ENCODE data around the gene FAM90A1. TPM values are rescaled to one million over a fixed set of nuclear protein-coding genes. Genes with fewer than 3 reads are reported as not detected.
"Not testable (repeated sequence)": the region's sequence is repeated elsewhere in the genome, so short reads cannot be mapped to it uniquely, and the experiment has no call there.

FAM90A1 gene
- total RNA-seq, 1 experiment from 2014 or later, result 0.35 TPM

DNA sequence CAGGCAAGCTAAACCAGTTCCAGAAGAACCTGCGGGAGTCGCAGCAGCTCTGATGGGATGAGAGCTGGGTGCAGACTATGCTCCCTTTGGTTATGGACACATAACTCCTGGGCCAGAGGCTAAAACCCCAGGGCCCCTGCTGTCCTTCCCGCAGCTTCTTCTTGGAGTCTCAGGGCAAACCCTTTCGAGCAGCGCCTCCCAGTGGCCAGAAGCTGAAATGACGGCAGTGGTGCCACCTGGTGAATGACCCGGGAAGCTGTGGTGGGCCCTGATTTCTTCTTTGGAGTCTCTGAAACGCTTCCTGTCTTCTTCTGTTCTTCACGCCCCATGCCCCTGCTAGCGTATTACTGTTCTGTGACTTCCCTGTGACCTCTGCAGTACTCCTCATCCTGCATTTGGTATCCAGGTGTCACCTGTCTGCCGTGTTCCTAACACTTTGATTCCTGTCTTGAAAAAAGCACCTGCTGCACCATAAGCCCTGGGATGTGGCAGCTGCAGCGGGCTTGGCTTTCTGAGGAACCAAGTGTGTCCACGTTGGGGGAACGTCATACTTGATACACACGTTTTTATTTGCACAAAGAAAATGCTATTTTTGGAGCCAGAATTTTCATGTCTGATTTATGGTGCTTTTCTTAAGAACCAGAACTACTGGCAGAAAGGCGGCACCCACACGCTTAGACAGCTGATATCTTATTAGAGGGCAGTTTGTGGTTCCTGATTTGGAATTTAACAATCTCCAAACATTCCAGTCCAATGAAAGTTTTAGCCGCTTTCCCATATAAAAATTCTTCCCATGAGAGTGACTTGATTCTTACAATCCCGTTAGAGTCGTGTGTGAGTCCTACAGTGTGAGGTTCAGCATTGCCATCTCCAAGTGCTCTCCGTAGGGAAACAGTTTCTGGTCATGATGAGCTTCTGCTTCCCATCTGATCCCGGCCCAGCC is 4.5 kb upstream of the FAM90A1 start:
- not testable (repeated sequence) for H3K9me3 Mint-ChIP-seq; H3K27me3 Mint-ChIP-seq (ENCODE audit: low read depth); H3K4me3 Mint-ChIP-seq; H3K36me3 Mint-ChIP-seq; H3K27ac Mint-ChIP-seq; ATAC-seq
- peaks cover 17% of the 10 kb centered on the region for H3K4me1 Mint-ChIP-seq
- peak; percentile 88 for DNase-seq (ENCODE audit: low spot score)
- CTCF ChIA-PET, result interaction anchor here (0.6 to 1.5 kb wide), 6 partner anchors 98 to 193 kb away, joined by 3 to 20 read pairs (median 3); no protein-coding TSS in a partner anchor
- POLR2A ChIA-PET, result interaction anchor here (0.7 kb wide), 1 partner anchor 183 kb away, joined by 3 read pairs; no protein-coding TSS in a partner anchor
- TF ChIP-seq, protein P1, sequence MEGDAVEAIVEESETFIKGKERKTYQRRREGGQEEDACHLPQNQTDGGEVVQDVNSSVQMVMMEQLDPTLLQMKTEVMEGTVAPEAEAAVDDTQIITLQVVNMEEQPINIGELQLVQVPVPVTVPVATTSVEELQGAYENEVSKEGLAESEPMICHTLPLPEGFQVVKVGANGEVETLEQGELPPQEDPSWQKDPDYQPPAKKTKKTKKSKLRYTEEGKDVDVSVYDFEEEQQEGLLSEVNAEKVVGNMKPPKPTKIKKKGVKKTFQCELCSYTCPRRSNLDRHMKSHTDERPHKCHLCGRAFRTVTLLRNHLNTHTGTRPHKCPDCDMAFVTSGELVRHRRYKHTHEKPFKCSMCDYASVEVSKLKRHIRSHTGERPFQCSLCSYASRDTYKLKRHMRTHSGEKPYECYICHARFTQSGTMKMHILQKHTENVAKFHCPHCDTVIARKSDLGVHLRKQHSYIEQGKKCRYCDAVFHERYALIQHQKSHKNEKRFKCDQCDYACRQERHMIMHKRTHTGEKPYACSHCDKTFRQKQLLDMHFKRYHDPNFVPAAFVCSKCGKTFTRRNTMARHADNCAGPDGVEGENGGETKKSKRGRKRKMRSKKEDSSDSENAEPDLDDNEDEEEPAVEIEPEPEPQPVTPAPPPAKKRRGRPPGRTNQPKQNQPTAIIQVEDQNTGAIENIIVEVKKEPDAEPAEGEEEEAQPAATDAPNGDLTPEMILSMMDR (IDR thresholded peaks at IDR 0.05), result peak; percentile 77

DNA sequence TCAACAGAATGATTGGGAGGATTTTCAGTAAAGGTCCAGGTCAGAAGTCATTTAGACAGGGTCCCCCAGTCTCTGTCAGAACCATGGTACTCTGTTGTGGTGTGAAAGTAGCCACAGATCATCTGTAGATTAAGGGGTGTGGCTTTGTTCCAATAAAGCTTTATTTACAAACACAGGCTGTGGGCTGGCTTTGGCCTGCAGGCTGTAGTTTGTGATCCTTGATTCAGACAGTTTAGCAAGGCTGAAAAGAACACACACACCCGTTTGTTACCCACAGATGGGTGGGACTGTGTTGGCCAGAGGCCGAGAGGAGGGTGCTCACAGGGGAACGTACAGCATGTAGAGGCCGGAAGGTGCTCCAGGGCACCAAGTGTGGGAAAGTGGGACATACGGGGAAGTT is 3.6 kb upstream of the FAM90A1 start:
- H3K4me1 Mint-ChIP-seq, result peaks cover 17% of the 10 kb centered on the region
- H3K36me3 Mint-ChIP-seq; POLR2A ChIA-PET; ATAC-seq; H3K27ac Mint-ChIP-seq; H3K4me3 Mint-ChIP-seq; DNase-seq (ENCODE audit: low spot score); H3K27me3 Mint-ChIP-seq (ENCODE audit: low read depth); H3K9me3 Mint-ChIP-seq: not testable (repeated sequence)
- CTCF ChIA-PET, result interaction anchor here (0.6 to 1.5 kb wide), 6 partner anchors 97 to 192 kb away, joined by 3 to 20 read pairs (median 3); no protein-coding TSS in a partner anchor

DNA sequence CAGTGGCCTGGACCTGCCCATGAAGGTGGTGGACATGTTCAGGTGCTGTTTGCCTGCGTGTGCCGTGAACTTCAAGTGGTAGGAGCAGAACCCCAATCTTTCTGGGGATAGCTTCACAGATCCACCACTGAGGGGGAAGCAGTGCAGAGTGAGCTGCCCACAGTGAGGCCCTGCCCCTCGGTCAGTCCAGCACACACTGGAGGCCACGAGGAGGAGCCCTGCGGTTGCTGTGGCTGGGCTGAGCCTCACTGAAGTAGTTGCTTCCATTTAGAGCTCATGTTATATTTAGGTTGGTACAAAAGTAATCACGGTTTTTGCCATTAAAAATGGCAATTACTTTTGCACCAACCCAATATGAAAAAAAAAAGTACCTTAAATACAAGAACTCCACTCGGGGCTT is 2.1 kb upstream of the FAM90A1 start:
- H3K4me3 Mint-ChIP-seq; ATAC-seq; H3K27me3 Mint-ChIP-seq (ENCODE audit: low read depth); CTCF ChIA-PET; H3K27ac Mint-ChIP-seq; H3K36me3 Mint-ChIP-seq; DNase-seq (ENCODE audit: low spot score); POLR2A ChIA-PET; H3K9me3 Mint-ChIP-seq: not testable (repeated sequence)
- H3K4me1 Mint-ChIP-seq, result peaks cover 17% of the 10 kb centered on the region

DNA sequence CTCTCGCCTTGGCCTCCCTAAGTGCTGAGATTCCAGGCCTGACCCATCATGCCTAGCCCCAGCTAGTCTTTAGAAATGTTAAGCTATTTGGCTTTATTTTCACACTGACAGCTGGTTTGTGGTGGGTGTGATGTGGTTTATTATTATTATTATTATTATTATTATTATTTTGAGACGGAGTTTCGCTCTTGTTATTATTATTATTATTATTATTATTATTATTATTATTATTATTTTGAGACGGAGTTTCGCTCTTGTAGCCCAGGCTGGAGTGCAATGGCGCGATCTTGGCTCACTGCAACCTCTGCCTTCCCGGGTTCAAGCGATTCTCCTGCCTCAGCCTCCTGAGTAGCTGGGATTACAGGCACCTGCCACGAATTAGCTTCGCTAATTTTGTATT is 1.2 kb upstream of the FAM90A1 start:
- DNase-seq (ENCODE audit: low spot score); CTCF ChIA-PET; H3K27ac Mint-ChIP-seq; ATAC-seq; H3K4me3 Mint-ChIP-seq; H3K36me3 Mint-ChIP-seq; H3K27me3 Mint-ChIP-seq (ENCODE audit: low read depth); H3K9me3 Mint-ChIP-seq; POLR2A ChIA-PET: not testable (repeated sequence)
- TF ChIP-seq HMGA2 (CRISPR knock-in tag; IDR thresholded peaks at IDR 0.05), result peak; percentile 93
- peaks cover 17% of the 10 kb centered on the region for H3K4me1 Mint-ChIP-seq

DNA sequence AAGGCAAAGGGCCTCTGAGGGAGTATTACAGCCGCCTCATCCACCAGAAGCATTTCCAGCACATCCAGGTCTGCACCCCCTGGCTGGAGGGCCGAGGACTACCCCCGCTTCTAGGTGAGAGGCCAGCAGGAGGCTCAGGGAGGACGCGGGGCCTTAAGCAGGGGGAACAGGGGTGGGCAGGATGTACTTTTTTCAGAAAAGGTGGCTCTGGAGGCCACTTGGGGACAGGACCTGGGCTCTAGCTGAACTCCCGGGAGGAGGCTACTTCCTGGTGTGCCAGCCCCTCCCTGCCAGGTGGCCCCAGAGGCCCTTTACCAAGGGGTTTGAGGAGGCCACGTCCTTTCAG is 287 bp upstream of the FAM90A1 start:
- H3K27ac Mint-ChIP-seq; ATAC-seq; DNase-seq (ENCODE audit: low spot score); H3K27me3 Mint-ChIP-seq (ENCODE audit: low read depth); H3K36me3 Mint-ChIP-seq; H3K9me3 Mint-ChIP-seq: not testable (repeated sequence)
- ChIA-PET POLR2A (interaction anchor here (0.6 kb wide), 1 partner anchor 1967 kb away, joined by 3 read pairs; no protein-coding TSS in a partner anchor), CTCF (interaction anchor here (1.3 kb wide), 1 partner anchor 585 kb away, joined by 6 read pairs; no protein-coding TSS in a partner anchor)
- Mint-ChIP-seq H3K4me1 (peaks cover 17% of the 10 kb centered on the region), H3K4me3 (peak overlapping the region; percentile 28)

DNA sequence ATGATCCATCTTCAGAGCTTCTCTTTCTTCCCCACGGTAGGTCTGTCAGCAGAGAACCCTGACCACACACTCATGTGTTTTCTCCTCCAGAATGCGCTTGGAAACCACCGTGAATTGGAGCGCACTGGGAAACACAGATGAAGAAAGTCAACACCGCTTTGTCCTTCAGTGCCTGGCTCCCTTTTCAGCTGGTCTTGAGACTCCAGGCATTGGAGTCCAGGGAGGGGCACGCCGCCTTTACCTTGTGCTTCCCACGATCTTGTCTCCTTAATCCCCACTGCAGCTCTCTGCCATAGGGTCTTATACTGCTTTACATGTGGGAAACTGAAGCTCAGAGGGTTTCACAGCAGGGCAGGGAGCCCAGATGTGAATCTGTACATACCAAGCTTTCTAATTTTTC is 1.1 kb downstream of the FAM90A1 start:
- no peak for ATAC-seq
- Mint-ChIP-seq H3K27me3 (ENCODE audit: low read depth) (no peaks in the 10 kb centered on the region), H3K9me3 (peaks cover 3% of the 10 kb centered on the region; the same call in 1 of the 2 replicates), H3K36me3 (no peaks in the 10 kb centered on the region), H3K4me1 (peaks cover 8% of the 10 kb centered on the region), H3K4me3 (no peak overlapping the region), H3K27ac (no peak overlapping the region)
- POLR2A ChIA-PET, result no interaction called here
- no peak for DNase-seq (ENCODE audit: low spot score)
- CTCF ChIA-PET, result interaction anchor here (0.6 to 1.3 kb wide), 3 partner anchors 584 to 754 kb away, joined by 4 to 6 read pairs (median 4); partner anchors contain the start of gene M6PR
- TF ChIP-seq ZNF317 (CRISPR knock-in tag; IDR thresholded peaks at IDR 0.05; ENCODE audit: borderline replicate concordance, low read depth) (no peak), ESRRA (CRISPR knock-in tag; IDR thresholded peaks at IDR 0.05; ENCODE audit: borderline replicate concordance) (no peak), RELA (CRISPR knock-in tag; IDR thresholded peaks at IDR 0.05; ENCODE audit: borderline replicate concordance) (no peak)
- TF ChIP-seq, protein P2, sequence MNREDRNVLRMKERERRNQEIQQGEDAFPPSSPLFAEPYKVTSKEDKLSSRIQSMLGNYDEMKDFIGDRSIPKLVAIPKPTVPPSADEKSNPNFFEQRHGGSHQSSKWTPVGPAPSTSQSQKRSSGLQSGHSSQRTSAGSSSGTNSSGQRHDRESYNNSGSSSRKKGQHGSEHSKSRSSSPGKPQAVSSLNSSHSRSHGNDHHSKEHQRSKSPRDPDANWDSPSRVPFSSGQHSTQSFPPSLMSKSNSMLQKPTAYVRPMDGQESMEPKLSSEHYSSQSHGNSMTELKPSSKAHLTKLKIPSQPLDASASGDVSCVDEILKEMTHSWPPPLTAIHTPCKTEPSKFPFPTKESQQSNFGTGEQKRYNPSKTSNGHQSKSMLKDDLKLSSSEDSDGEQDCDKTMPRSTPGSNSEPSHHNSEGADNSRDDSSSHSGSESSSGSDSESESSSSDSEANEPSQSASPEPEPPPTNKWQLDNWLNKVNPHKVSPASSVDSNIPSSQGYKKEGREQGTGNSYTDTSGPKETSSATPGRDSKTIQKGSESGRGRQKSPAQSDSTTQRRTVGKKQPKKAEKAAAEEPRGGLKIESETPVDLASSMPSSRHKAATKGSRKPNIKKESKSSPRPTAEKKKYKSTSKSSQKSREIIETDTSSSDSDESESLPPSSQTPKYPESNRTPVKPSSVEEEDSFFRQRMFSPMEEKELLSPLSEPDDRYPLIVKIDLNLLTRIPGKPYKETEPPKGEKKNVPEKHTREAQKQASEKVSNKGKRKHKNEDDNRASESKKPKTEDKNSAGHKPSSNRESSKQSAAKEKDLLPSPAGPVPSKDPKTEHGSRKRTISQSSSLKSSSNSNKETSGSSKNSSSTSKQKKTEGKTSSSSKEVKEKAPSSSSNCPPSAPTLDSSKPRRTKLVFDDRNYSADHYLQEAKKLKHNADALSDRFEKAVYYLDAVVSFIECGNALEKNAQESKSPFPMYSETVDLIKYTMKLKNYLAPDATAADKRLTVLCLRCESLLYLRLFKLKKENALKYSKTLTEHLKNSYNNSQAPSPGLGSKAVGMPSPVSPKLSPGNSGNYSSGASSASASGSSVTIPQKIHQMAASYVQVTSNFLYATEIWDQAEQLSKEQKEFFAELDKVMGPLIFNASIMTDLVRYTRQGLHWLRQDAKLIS (CRISPR knock-in tag; IDR thresholded peaks at IDR 0.05; ENCODE audit: borderline replicate concordance), result no peak
- TF ChIP-seq, protein P3, sequence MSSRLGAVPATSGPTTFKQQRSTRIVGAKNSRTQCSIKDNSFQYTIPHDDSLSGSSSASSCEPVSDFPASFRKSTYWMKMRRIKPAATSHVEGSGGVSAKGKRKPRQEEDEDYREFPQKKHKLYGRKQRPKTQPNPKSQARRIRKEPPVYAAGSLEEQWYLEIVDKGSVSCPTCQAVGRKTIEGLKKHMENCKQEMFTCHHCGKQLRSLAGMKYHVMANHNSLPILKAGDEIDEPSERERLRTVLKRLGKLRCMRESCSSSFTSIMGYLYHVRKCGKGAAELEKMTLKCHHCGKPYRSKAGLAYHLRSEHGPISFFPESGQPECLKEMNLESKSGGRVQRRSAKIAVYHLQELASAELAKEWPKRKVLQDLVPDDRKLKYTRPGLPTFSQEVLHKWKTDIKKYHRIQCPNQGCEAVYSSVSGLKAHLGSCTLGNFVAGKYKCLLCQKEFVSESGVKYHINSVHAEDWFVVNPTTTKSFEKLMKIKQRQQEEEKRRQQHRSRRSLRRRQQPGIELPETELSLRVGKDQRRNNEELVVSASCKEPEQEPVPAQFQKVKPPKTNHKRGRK (CRISPR knock-in tag; IDR thresholded peaks at IDR 0.05; ENCODE audit: borderline replicate concordance), result no peak
- TF ChIP-seq, protein P4, sequence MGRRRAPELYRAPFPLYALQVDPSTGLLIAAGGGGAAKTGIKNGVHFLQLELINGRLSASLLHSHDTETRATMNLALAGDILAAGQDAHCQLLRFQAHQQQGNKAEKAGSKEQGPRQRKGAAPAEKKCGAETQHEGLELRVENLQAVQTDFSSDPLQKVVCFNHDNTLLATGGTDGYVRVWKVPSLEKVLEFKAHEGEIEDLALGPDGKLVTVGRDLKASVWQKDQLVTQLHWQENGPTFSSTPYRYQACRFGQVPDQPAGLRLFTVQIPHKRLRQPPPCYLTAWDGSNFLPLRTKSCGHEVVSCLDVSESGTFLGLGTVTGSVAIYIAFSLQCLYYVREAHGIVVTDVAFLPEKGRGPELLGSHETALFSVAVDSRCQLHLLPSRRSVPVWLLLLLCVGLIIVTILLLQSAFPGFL (CRISPR knock-in tag; IDR thresholded peaks at IDR 0.05; ENCODE audit: borderline replicate concordance), result no peak

Data from WTC11 (cell line).